Stimulated activated CD8-positive, alpha-beta memory T cell treated with anti-CD3 and anti-CD28 coated beads, Interleukin-15, amount 100 ng/mL, for 4 hours (primary cell): Measurements from ENCODE around the gene GATM.
A peak's percentile ranks its signal among the peaks of the same experiment; 100 is the strongest.

Source experiments
- DNase-seq, 2 donors: peaks; one replicate each; pipeline ENCODE4 v3.0.0-alpha.2; 2020; ENCODE audit warnings: low read depth in 2 of 2

Gene GATM

GRCh38 chr15:45378149-45378912 is at the start of gene GATM:
Gene GATM (minus strand): TSS chr15:45378544. CDS start chr15:45378453, 91 bp downstream.
- DNase-seq: peak in 1 of 2 donors; percentile 35

DNA sequence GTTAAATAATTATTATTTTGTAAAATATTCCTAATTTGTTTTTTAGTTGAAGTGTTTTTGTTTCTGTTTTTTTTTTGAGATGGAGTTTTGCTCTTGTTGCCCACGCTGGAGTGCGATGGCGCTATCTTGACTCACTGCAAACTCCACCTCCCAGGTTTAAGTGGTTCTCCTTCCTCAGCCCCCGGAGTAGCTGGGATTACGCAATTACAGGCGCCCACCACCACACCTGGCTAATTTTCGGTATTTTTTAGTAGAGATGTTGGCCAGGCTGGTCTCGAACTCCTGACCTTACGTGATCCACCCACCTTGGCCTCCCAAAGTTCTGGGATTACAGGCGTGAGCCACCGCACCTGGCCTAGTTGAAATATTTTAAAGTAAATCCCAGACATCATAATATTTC is 48.7 kb upstream of the GATM start:
- DNase-seq: no peak

GRCh38 chr15:45425135-45425534 is 46.8 kb upstream of the GATM start:
- no peak for DNase-seq

DNA sequence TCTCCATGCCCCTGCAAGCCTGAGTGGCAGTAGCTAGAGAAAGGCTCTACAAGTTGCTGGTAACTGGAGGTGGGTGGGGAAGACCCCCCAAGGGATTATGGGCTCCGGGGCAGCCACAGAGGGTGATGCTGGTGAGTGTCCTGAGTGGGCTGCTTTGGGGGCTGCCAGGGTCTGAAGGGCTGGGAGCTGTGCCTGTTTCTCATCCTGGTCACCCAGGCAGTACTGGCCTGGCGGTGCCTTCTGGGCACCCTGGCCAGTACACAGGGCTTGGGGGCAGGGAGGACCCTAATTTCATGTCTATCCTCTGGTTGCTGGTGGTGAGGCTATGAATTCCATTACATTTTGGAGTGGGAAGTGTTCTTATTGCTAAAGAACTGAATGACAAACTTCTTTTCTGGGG is 46.1 kb upstream of the GATM start:
- no peak for DNase-seq

- DNase-seq: no peak
Measured at GRCh38 chr15:45417303-45417950, 39.1 kb upstream of the GATM start.

- no peak for DNase-seq
Measured at GRCh38 chr15:45414215-45414885, 36.0 kb upstream of the GATM start.

- DNase-seq: no peak
Measured at GRCh38 chr15:45409596-45409995, 31.3 kb upstream of the GATM start.

GRCh38 chr15:45407786-45408185 is 29.4 kb upstream of the GATM start:
- DNase-seq: no peak

DNA sequence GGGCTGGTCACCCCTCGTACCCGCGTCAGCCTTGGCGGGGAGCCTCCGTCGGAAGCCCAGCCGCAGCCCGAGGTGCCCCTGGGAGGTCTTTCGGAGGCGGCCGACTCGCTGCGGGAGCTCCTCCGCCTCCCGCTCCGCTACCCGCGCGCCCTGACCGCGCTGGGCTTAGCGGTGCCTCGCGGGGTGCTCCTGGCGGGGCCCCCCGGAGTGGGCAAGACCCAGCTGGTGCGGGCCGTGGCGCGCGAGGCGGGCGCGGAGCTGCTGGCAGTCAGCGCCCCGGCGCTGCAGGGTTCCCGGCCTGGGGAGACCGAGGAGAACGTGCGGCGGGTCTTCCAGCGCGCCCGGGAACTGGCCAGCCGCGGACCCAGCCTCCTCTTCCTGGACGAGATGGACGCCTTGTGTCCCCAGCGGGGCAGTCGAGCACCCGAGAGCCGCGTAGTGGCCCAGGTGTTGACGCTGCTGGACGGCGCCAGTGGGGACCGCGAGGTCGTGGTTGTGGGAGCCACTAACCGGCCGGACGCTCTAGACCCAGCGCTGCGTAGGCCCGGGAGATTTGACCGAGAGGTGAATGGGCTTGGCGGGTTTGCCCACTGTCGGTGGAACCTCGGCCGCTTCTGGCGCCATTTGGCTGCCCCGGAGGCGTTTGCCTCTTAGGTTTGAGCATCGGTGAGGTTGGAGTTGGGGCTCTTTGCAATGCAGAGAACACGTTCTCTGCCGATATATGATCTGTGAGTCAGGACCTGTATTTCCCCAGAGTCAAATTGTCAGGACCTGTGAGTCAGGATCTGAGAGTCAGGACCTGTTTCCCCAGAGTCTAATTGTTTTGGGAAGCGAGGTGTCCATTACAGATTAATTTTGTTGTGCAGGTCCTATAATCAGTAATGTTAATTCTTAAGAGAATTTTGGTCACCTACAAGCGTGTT is 24.9 kb upstream of the GATM start:
- peak in 1 of 2 donors; percentile 4 for DNase-seq

DNA sequence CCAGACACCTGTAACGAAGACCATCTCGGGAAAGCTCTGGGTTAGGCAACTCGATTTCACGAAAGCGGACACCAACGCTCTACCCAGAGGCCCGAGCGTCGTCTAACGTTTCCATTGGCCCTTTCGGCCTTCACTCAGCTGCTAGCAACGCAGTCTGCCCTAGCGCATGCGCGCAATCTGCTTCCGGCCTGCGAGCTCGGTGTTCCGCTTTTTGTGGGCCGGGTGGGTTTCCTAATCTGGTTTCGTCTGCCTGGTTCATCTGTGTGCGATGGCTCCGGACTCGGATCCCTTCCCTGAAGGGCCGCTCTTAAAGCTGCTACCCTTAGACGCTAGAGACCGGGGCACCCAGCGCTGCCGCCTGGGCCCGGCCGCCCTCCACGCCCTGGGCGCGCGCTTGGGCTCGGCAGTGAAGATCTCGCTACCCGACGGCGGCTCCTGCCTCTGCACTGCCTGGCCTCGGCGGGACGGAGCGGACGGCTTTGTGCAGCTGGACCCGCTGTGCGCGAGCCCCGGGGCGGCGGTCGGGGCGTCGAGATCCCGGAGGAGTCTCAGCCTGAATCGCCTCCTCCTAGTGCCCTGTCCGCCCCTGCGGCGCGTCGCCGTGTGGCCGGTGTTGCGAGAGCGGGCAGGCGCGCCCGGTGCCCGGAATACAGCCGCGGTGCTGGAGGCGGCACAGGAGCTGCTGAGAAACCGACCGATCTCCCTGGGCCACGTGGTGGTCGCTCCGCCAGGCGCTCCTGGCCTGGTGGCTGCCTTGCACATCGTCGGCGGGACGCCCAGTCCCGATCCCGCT is 24.0 kb upstream of the GATM start:
- DNase-seq: peak; percentile 93

DNA sequence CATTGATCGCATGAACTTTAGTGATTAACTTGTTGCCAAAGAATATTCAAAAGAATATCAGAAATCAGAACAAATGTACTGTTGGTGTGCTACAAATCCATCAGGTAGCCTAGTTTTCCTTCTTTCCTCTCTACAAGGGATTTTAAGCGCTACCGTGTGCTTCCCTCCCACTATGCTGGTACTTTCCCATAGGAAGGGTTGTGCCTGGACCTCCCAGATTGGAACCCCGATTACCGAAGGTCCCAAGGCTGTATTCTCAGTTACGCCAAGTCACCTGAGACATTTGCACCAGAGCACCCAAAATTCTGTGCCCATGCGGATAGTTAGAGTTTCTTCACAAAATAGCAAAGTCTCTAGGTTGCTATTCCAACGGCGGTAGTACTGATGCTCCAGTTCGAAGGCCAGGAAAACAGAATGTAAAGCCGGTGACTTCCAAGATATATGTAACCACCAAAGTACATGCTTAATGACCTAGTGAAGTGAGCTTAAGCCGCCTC is 23.4 kb upstream of the GATM start:
- DNase-seq: peak in 1 of 2 donors; percentile 5

- no peak for DNase-seq
Measured at GRCh38 chr15:45399381-45400212, 21.3 kb upstream of the GATM start.

GRCh38 chr15:45397116-45397665 is 18.8 kb upstream of the GATM start:
- DNase-seq: no peak

GRCh38 chr15:45395943-45396342 is 17.6 kb upstream of the GATM start:
- no peak for DNase-seq

- DNase-seq: no peak
Measured at GRCh38 chr15:45394681-45395080, 16.3 kb upstream of the GATM start.

DNA sequence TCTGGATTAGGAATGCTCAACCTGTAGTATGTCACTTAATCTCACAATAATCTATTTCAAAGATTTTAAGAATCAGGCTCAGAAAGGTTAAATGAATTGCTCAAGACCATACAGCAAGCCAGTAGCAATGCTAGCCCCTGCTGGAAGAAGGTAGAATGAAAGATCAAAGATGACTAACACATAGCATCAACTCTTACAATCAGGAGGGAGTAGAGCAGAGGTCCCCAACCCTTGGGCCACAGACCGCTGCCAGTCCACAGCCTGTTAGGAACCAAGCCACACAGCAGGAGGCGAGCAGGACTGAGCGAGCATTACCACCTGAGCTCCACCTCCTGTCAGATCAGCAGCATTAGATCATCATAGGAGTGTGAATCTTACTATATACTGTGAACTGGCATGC is 15.5 kb upstream of the GATM start:
- DNase-seq: no peak

DNA sequence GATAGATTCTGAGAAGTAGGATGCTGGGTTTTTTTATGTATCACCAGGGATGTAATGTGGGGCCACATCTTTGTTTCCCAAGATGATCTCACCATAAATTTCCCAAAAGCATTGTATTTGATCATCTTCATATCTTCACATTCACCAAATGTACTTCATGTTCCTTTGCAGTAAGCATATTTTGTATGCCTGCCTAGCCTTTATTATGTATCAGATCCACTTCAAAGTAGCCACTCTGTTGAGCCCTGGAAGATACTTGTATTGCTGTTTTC is 14.2 kb upstream of the GATM start:
- no peak for DNase-seq

DNA sequence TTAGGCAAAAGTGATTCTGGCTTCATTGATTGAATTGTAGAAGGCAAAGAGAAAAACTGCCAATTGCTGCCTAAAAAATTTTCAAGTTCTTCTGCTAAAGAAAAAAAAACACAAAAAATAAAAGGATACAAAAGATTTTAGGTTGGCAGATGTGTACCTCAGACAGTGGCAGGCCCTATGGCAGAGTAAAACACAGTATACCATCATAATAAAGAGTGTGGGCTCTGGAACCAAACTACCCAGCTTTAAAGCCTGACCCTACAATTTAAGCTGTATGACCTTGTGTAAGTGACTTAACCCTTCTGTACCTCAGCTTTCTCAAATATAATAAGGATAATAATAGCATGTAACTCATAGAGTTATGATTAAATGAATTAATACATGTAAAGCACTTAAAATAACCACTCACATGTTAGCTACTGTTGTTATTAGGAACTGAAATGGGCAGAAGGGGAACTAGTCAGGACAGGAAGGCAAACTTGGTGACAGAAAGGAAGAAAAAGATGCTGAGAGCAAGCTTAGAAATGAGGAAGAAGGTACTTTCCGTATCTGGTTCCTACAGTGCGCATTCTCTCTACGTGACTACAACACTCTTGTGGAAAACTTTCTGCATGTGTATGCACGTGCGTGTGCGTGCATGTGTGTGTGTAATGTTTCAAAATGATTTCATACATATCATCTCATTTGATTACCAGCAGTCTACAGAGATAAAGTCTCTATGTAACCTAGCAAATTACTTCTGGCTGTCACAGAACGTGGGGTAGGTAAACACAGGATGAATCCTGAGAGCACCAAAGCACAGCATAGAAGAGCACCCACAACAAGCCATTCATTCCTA is 13.6 kb upstream of the GATM start:
- DNase-seq: no peak

DNA sequence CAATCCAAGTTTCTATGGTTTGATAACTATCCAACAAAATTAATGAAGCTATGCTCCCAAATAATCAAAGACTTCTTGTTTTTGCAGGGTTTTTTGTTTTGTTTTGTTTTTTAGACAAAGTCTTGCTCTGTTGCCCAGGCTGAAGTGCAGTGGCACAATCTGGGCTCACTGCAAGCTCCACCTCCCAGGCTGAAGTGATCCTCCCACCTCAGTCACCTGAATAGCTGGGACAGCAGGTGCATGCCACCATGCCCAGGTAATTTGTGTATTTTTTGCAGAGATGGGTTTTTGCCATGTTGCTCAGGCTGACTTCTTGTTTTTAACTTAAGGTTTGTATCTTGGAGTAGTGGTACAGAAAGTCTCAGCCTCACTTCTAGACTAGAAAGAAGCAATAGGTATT is 11.0 kb upstream of the GATM start:
- no peak for DNase-seq
